IMR-90 (cell line): ENCODE data around the gene CCDC88C.
"Not testable (repeated sequence)": the region's sequence is repeated elsewhere in the genome, so short reads cannot be mapped to it uniquely, and the experiment has no call there.

Experiments used
- CHD1 ChIP-seq: IDR thresholded peaks from 2 replicates; pipeline ENCODE4 v1.6.1; 2012; ENCODE audit warnings: low read depth, low read length, improper control_type of control experiment
- POLR2A ChIP-seq: IDR thresholded peaks from 2 replicates; pipeline ENCODE4 v1.6.1; 2012; ENCODE audit warnings: mild to moderate bottlenecking, low read depth, low read length
- RAD21 ChIP-seq: IDR thresholded peaks from 2 replicates; pipeline ENCODE4 v1.6.1; 2012; ENCODE audit warnings: low read length, improper control_type of control experiment
- RCOR1 ChIP-seq: IDR thresholded peaks from 2 replicates; pipeline ENCODE4 v1.6.1; 2012; ENCODE audit warnings: mild to moderate bottlenecking, low read length, improper control_type of control experiment; ENCODE audit not compliant: insufficient replicate concordance
- SMC3 ChIP-seq: fragments of 150-350 bp; IDR thresholded peaks from 2 replicates; pipeline ENCODE4 v1.6.1; 2016; ENCODE audit warnings: low read depth, mild to moderate bottlenecking, antibody characterized with exemption, low read length, moderate library complexity
- TF ChIP-seq, protein P1 (sequence below): conservative IDR thresholded peaks from 2 replicates; pipeline ENCODE4 v1.5.1; 2012; ENCODE audit warnings: mild to moderate bottlenecking, low read depth, low read length, improper control_type of control experiment

DNA sequence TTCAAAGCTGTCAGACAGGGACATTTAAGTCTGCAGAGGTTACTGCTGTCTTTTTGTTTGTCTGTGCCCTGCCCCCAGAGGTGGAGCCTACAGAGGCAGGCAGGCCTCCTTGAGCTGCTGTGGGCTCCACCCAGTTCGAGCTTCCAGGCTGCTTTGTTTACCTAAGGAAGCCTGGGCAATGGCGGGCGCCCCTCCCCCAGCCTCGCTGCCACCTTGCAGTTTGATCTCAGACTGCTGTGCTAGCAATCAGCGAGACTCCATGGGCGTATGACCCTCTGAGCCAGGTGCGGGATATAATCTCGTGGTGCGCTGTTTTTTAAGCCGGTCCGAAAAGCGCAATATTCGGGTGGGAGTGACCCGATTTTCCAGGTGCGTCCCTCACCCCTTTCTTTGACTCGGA lies 18.6 kb upstream of the CCDC88C start:
- TF ChIP-seq, protein P1, sequence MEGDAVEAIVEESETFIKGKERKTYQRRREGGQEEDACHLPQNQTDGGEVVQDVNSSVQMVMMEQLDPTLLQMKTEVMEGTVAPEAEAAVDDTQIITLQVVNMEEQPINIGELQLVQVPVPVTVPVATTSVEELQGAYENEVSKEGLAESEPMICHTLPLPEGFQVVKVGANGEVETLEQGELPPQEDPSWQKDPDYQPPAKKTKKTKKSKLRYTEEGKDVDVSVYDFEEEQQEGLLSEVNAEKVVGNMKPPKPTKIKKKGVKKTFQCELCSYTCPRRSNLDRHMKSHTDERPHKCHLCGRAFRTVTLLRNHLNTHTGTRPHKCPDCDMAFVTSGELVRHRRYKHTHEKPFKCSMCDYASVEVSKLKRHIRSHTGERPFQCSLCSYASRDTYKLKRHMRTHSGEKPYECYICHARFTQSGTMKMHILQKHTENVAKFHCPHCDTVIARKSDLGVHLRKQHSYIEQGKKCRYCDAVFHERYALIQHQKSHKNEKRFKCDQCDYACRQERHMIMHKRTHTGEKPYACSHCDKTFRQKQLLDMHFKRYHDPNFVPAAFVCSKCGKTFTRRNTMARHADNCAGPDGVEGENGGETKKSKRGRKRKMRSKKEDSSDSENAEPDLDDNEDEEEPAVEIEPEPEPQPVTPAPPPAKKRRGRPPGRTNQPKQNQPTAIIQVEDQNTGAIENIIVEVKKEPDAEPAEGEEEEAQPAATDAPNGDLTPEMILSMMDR: not testable (repeated sequence)
- TF ChIP-seq RCOR1, SMC3, POLR2A, RAD21, CHD1: not testable (repeated sequence)
